Stimulated activated naive CD4-positive, alpha-beta T cell treated with Interleukin-2 at 50 U/mL for 16 hours (primary cell): Measurements from ENCODE around the gene ENDOD1.
A peak's percentile ranks its signal among the peaks of the same experiment; 100 is the strongest.

Experiments
- DNase-seq: peaks from one replicate; lab custom pipeline; 2025; lab: John Stamatoyannopoulos, UW

Gene ENDOD1

GRCh38 chr11:95076981-95077380 lies 12.7 kb upstream of the ENDOD1 start:
- no peak for DNase-seq

- DNase-seq: no peak
These were observed 11.1 kb upstream of the ENDOD1 start for GRCh38 chr11:95078526-95078925.

GRCh38 chr11:95081010-95081409 lies 8.6 kb upstream of the ENDOD1 start:
- DNase-seq: no peak

GRCh38 chr11:95081412-95081811 lies 8.2 kb upstream of the ENDOD1 start:
- DNase-seq: no peak

- no peak for DNase-seq
These were observed 7.1 kb upstream of the ENDOD1 start for GRCh38 chr11:95082576-95083001.

GRCh38 chr11:95084509-95084908 lies 5.1 kb upstream of the ENDOD1 start:
- DNase-seq: peak; percentile 62

GRCh38 chr11:95085117-95085816 lies 4.4 kb upstream of the ENDOD1 start:
- no peak for DNase-seq

- DNase-seq: no peak
These were observed 3.5 kb upstream of the ENDOD1 start for GRCh38 chr11:95086151-95086550.

GRCh38 chr11:95086836-95087570 lies 2.6 kb upstream of the ENDOD1 start:
- DNase-seq: no peak

- no peak for DNase-seq
These were observed 563 bp upstream of the ENDOD1 start for GRCh38 chr11:95088946-95089619.

- DNase-seq: no peak
These were observed 2.1 kb downstream of the ENDOD1 start for GRCh38 chr11:95091663-95092180.

GRCh38 chr11:95092549-95093324 lies 3.1 kb downstream of the ENDOD1 start:
- peak; percentile 23 for DNase-seq

GRCh38 chr11:95093548-95093947 lies 3.9 kb downstream of the ENDOD1 start:
- no peak for DNase-seq

GRCh38 chr11:95095858-95096587 lies 6.4 kb downstream of the ENDOD1 start:
- no peak for DNase-seq

GRCh38 chr11:95097209-95097608 lies 7.6 kb downstream of the ENDOD1 start:
- no peak for DNase-seq

- DNase-seq: no peak
These were observed 9.2 kb downstream of the ENDOD1 start for GRCh38 chr11:95098826-95099225.

GRCh38 chr11:95100191-95100648 lies 10.6 kb downstream of the ENDOD1 start:
- DNase-seq: no peak

- DNase-seq: no peak
These were observed 11.3 kb downstream of the ENDOD1 start for GRCh38 chr11:95100856-95101507.

GRCh38 chr11:95101935-95102334 lies 12.3 kb downstream of the ENDOD1 start:
- DNase-seq: no peak

GRCh38 chr11:95102733-95103132 lies 13.1 kb downstream of the ENDOD1 start:
- DNase-seq: no peak

GRCh38 chr11:95103701-95104100 lies 14.1 kb downstream of the ENDOD1 start:
- no peak for DNase-seq
